ENCODE data around the gene VPS54.

- TF ChIP-seq JUND (IDR thresholded peaks at IDR 0.05; ENCODE audit: borderline replicate concordance, low read depth, low read length) (no peak), JUND (tag; IDR thresholded peaks at IDR 0.05; ENCODE audit: borderline replicate concordance, low read depth, low read length) (no peak)
- TF ChIP-seq, protein P1, sequence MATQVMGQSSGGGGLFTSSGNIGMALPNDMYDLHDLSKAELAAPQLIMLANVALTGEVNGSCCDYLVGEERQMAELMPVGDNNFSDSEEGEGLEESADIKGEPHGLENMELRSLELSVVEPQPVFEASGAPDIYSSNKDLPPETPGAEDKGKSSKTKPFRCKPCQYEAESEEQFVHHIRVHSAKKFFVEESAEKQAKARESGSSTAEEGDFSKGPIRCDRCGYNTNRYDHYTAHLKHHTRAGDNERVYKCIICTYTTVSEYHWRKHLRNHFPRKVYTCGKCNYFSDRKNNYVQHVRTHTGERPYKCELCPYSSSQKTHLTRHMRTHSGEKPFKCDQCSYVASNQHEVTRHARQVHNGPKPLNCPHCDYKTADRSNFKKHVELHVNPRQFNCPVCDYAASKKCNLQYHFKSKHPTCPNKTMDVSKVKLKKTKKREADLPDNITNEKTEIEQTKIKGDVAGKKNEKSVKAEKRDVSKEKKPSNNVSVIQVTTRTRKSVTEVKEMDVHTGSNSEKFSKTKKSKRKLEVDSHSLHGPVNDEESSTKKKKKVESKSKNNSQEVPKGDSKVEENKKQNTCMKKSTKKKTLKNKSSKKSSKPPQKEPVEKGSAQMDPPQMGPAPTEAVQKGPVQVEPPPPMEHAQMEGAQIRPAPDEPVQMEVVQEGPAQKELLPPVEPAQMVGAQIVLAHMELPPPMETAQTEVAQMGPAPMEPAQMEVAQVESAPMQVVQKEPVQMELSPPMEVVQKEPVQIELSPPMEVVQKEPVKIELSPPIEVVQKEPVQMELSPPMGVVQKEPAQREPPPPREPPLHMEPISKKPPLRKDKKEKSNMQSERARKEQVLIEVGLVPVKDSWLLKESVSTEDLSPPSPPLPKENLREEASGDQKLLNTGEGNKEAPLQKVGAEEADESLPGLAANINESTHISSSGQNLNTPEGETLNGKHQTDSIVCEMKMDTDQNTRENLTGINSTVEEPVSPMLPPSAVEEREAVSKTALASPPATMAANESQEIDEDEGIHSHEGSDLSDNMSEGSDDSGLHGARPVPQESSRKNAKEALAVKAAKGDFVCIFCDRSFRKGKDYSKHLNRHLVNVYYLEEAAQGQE (IDR thresholded peaks at IDR 0.05; ENCODE audit: borderline replicate concordance) = no peak
- TF ChIP-seq, protein P1 (CRISPR knock-in tag; IDR thresholded peaks at IDR 0.05; ENCODE audit: low read depth) = no peak
Observed at GRCh38 chr2:63992061-63992685, 27.1 kb downstream of the VPS54 start.

Data from K562 (cell line).